Subcutaneous adipose tissue (tissue), 4 donors: Measurements from ENCODE around the gene RAB25. TPM values are rescaled to one million over a fixed set of nuclear protein-coding genes. Genes with fewer than 3 reads are reported as not detected.

Source experiments
- CTCF ChIP-seq: fragments of 450-650 bp; IDR thresholded peaks from one replicate; pipeline ENCODE4 v1.5.1; 2016; ENCODE audit warnings: low read depth, mild to moderate bottlenecking, control low read depth, antibody characterized with exemption, moderate library complexity
- total RNA-seq, 4 donors: library from RNA; depleted of rRNA; stranded (reverse); fragments of >200 nt; gene quantifications; one replicate each; pipeline ENCODE4 v1.1.0, GENCODE V29; 2016

The RAB25 gene
- total RNA-seq, 4 donors from 2014 or later = not detected

DNA sequence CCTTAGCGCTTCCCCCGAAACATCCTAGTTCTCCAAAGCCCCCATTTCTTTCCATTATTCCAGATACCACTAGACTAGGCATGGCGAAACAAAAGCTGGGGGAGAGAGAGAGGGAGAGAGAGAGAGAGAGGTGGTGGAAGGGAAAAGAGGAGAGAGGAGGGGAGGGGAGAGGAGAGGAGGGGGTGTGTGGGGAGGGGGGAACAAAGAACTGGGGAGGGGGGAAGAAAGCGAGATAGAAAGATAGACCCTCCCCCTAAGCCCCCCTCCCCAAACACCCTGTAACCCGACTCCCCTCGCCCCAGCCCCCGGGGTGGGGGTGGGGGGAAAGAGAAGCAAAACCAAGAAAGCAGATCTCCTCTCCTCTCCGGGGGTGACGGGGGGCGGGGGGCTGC is 21.0 kb downstream of the RAB25 start:
- no peak for TF ChIP-seq CTCF

DNA sequence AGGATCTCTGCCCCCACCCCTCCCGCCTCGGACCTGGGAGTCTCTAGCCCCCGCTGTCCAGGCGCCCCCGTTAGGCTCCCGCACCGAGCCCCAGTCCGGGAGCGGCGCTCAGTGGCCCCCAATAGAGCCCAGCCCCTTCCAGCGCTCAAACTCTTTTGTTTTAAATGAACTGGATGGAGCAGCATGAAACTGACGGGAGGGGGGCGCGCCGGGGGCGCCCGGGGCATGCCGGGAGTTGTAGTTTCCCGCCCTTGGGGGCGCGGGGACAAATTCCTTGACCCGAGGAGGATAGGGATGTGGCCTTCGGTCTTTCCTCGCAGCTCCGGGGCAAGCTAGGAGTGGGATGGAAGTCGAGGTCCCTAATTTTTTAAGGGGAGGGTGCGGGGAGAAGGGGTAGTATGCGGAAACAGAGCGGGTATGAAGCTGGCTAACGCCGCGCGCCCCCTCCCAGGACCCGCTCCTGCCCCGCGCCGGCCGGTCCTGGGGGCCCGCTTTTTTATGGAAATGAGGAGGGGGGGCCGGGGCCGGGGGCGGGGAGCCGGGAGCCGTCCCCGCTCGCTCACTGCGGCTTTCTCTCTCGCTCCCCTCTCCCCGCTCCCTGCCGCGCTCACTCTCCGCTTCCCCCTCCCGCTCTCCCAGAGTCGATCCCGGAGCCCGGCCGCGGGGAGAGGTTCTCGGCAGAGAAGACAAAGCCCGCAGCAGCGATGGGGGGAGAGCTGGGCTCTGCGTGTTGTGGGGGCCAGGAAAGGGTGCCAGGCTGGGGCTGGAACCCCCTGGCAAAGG is 21.5 kb downstream of the RAB25 start, which contains the start of gene MEX3A:
TSS of gene MEX3A (minus strand) at position 157 of the 783 bp plus-strand sequence. CDS start 467 bp downstream, outside the sequence.
- TF ChIP-seq CTCF = no peak

DNA sequence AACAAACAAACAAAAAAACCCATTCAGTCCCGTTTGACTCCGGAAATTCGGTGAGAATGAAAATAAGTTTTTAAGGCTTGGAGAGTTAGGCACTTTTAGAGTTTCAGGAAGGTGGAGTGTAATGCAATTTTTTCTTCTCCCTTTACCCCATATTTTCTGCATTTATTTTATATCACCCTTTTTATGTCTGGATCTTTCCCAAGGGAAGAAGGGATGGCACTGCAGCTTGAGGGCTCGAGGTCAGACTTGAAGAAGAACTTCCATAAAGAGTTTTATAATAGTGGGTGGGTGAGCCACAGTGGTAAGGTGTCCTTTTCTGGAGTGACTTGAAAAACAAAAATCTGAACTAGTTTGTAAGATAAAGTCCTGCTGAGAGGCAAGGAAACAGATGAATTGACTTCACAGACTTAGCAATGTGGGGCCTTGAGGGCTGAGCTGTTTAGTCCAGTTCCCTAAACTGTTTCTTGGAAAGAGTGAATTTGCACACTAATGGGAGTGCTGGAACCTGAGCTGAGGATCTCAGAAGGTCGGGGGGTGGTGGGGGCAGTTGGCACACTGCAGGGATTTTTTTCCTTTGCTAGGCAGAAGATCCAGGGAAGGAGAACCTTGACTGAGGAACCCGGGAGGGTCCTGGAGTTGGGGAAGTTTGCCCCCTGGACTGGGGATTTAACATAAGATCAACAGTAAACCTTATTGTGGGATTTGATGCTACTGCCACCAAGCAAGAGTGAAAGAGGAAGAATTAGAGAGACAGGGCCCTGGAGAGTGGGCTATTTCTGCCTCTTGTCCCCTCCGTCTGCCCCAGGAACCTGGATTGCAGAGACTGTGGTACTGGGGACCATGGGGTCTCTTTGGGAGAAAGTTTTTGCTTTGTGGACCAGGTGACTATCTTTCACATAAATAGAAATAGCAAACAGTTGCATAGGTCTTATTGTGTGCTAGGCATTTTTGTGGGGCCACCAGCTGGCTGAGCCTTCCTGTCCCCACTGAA is 23.1 kb downstream of the RAB25 start:
- no peak for TF ChIP-seq CTCF

GRCh38 chr1:156086256-156086662 is 25.3 kb downstream of the RAB25 start:
- TF ChIP-seq CTCF = no peak

GRCh38 chr1:156089704-156090103 is 28.7 kb downstream of the RAB25 start:
- TF ChIP-seq CTCF = no peak

DNA sequence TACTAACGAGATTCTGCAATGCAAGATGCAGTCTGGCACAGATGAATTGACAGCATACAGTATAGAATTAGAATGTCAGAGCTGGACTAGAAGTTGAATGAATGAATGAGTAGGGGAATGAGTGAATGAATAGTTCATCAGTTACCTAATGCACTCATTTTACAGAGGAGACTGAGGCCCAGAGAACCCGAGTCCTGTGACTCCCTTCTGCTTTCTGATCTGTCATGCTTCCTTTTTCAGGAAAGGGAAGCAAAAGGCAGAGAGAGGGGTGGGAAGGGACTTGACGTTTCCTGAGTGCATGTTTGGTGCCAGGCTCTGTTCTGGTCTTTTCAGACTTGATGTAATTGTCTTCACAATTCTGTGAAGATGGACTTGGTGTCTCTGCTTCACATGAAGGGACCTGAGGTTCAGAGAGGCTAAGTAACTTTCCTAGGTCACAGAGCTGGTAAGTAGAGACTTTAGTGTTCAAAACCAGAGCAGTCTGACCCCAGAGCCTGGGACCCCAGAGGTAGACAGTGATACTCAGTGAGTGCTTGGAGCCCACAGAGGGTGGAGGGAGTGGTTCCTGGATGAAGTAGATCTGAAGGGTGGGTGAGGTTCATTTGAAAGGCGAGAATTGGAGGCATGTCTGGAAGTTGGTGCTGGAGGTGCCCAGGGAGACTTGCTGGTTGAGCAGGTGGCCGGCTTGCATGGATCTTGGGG is 29.3 kb downstream of the RAB25 start:
- TF ChIP-seq CTCF = no peak

- TF ChIP-seq CTCF = no peak
Observed at GRCh38 chr1:156090840-156091188, 29.9 kb downstream of the RAB25 start.
